ENCODE data around the gene KLHL18. TPM values are rescaled to one million over a fixed set of nuclear protein-coding genes. Genes with fewer than 3 reads are reported as not detected.

Gene KLHL18
- total RNA-seq, 2 experiments from 2014 or later, result 13.1 to 28.6 TPM

DNA sequence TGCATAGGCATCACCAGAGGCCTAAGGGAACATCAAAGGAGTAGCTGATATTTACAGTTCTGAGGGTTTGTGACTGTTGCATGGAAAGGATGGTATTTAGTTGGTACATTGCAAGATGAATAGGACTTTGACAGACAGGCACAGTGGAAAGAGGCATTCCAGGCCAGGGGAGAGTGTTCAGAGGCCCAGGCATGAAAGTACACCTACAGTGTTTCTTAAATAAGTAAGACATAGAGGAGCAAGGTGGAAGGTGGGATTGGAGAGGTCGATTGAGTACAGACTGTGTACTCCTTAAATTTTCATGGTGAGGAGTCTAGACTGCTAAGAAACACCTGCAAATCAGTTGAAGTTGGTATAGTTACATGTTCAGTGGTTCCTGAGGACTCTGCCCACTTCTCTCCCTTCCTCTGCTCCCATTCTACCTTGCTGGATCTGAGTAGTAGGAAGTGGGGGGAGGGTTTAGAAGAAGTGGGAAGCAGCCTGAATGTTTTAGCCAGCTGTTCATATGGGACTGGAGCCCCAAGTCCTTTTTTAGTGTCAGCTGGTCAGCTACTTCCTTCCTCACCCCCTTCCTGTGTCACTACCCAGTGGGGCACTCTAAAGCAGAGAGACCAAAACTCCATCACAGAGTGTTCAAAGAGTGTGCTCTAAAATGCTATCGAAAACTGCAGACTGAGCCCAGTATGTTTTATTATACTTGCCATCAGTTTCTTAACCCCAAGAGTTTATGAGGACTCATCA is 14.0 kb downstream of the KLHL18 start:
- Histone ChIP-seq H3K4me2 (ENCODE audit: low read length) (peak overlapping the region; percentile 71), H3K36me3 (ENCODE audit: insufficient read depth, low read length) (peaks cover 40% of the 10 kb centered on the region), H3K4me3 (ENCODE audit: low read depth, low read length, poor library complexity, severe bottlenecking) (peak overlapping the region; percentile 45), H2AFZ (ENCODE audit: low read length) (no peak overlapping the region), H3K9me3 (ENCODE audit: low read length) (no peaks in the 10 kb centered on the region), H3K9me2 (ENCODE audit: insufficient read depth, low read length) (no peaks in the 10 kb centered on the region), H3K4me1 (ENCODE audit: insufficient read depth, low read length, poor library complexity, severe bottlenecking) (peaks cover 69% of the 10 kb centered on the region), H4K20me1 (ENCODE audit: insufficient read depth, low read length) (no peaks in the 10 kb centered on the region), H3K79me2 (ENCODE audit: insufficient read depth, low read depth, low read length) (peaks cover 83% of the 10 kb centered on the region), H3K27ac (ENCODE audit: low read depth, low read length, poor library complexity, severe bottlenecking) (peak overlapping the region; percentile 55)
- BruUV-seq (replicated peaks), result no TSS peak
- TF ChIP-seq, protein P1, sequence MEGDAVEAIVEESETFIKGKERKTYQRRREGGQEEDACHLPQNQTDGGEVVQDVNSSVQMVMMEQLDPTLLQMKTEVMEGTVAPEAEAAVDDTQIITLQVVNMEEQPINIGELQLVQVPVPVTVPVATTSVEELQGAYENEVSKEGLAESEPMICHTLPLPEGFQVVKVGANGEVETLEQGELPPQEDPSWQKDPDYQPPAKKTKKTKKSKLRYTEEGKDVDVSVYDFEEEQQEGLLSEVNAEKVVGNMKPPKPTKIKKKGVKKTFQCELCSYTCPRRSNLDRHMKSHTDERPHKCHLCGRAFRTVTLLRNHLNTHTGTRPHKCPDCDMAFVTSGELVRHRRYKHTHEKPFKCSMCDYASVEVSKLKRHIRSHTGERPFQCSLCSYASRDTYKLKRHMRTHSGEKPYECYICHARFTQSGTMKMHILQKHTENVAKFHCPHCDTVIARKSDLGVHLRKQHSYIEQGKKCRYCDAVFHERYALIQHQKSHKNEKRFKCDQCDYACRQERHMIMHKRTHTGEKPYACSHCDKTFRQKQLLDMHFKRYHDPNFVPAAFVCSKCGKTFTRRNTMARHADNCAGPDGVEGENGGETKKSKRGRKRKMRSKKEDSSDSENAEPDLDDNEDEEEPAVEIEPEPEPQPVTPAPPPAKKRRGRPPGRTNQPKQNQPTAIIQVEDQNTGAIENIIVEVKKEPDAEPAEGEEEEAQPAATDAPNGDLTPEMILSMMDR (conservative IDR thresholded peaks at IDR 0.05; ENCODE audit: low read length), result no peak
- no peak for TF ChIP-seq EZH2phosphoT487 (IDR thresholded peaks at IDR 0.05; ENCODE audit: borderline replicate concordance, low read depth, low read length)
- DNase-seq (ENCODE audit: low spot score), result peak; percentile 24
- intact Hi-C loops (cut with micrococcal nuclease; ENCODE audit: unreplicated experiment), result no loop called here
- ChIA-PET CTCF (ENCODE audit: unreplicated experiment) (no interaction called here), POLR2A (interaction anchor here (1.1 to 1.6 kb wide), 4 partner anchors 7 to 25 kb away, joined by 3 to 6 read pairs (median 4); no protein-coding TSS in a partner anchor)

DNA sequence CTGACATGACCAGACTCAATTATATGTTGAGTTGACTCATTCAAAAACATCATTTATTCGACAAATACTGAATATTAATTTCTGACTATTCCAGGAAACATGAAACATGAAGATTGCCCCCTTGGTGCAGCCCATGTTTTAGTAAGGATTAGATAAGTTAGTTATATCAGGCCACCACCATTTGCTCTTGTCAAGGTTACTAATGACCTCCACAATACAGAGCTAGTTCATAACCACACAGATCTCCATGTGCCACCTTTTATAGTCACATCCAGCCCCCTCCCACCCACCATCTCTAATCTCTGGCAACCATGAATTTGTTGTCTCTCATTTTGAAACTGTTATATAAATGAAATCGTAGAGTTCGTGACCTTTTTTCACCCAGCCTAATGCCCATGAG is 15.7 kb downstream of the KLHL18 start:
- TF ChIP-seq EZH2phosphoT487 (IDR thresholded peaks at IDR 0.05; ENCODE audit: borderline replicate concordance, low read depth, low read length), result no peak
- TF ChIP-seq, protein P1 (conservative IDR thresholded peaks at IDR 0.05; ENCODE audit: low read length), result no peak
- H3K4me2 ChIP-seq (ENCODE audit: low read length), result no peak overlapping the region
- H3K9me3 ChIP-seq (ENCODE audit: low read length), result no peaks in the 10 kb centered on the region
- no peaks in the 10 kb centered on the region for H4K20me1 ChIP-seq (ENCODE audit: insufficient read depth, low read length)
- H3K27ac ChIP-seq (ENCODE audit: low read depth, low read length, poor library complexity, severe bottlenecking), result no peak overlapping the region
- POLR2A ChIA-PET, result interaction anchor here (0.6 to 1.6 kb wide), 3 partner anchors 14 to 47 kb away, joined by 3 to 4 read pairs (median 3); no protein-coding TSS in a partner anchor
- H3K4me3 ChIP-seq (ENCODE audit: low read depth, low read length, poor library complexity, severe bottlenecking), result no peak overlapping the region
- no peak for DNase-seq (ENCODE audit: low spot score)
- H3K9me2 ChIP-seq (ENCODE audit: insufficient read depth, low read length), result no peaks in the 10 kb centered on the region
- CTCF ChIA-PET (ENCODE audit: unreplicated experiment), result no interaction called here
- H3K36me3 ChIP-seq (ENCODE audit: insufficient read depth, low read length), result peaks cover 52% of the 10 kb centered on the region
- H2AFZ ChIP-seq (ENCODE audit: low read length), result no peak overlapping the region
- H3K79me2 ChIP-seq (ENCODE audit: insufficient read depth, low read depth, low read length), result peaks cover 66% of the 10 kb centered on the region
- H3K4me1 ChIP-seq (ENCODE audit: insufficient read depth, low read length, poor library complexity, severe bottlenecking), result peaks cover 52% of the 10 kb centered on the region
- BruUV-seq (replicated peaks), result no TSS peak
- intact Hi-C loops (cut with micrococcal nuclease; ENCODE audit: unreplicated experiment), result no loop called here

Data from OCI-LY7 (cell line).